Endothelial cell of umbilical vein (primary cell): Measurements from ENCODE around the gene QRFP. TPM values are rescaled to one million over a fixed set of nuclear protein-coding genes. Genes with fewer than 3 reads are reported as not detected.

Source experiments
- BruUV-seq: library from RNA; stranded (reverse); fragments of 400-500 nt; replicated peaks from 2 replicates; lab custom pipeline; 2021; lab: Mats Ljungman, UMichigan
- CTCF ChIA-PET: fragments of 300-600, 350-600 bp; sonication (Branson Sonifier 250); formaldehyde crosslinking; loops from one replicate; lab custom pipeline; 2021; ENCODE audit warnings: antibody characterized with exemption, inconsistent platforms; lab: Charles Lee
- POLR2A ChIA-PET: fragments of 300-600, 350-600 bp; sonication (Branson Sonifier 250); formaldehyde crosslinking; loops from one replicate; lab custom pipeline; 2021; ENCODE audit warnings: antibody characterized with exemption, inconsistent platforms; lab: Charles Lee
- DNase-seq: peaks from one replicate; pipeline ENCODE4 v3.0.0-alpha.2; 2011; ENCODE audit warnings: low read depth, low spot score
- FAIRE-seq: peaks from 2 replicates; lab custom pipeline; 2011; peaks lifted over from hg19 to GRCh38; lab: Jason Lieb, UNC
- H2AFZ ChIP-seq: 2 replicates; pipeline ENCODE4 v1.6.0; 2012; ENCODE audit warnings: low read depth, low read length, control low read depth, inconsistent platforms
- H3K27ac ChIP-seq: 2 replicates; pipeline ENCODE4 v1.5.1; 2011; ENCODE audit warnings: low read depth, mild to moderate bottlenecking, control low read depth, low read length, moderate library complexity; ENCODE audit not compliant: insufficient read depth
- H3K27me3 ChIP-seq, 2 experiments: 2 replicates each; pipeline versions ENCODE4 v1.6.0 to v1.6.1; 2011; ENCODE audit warnings: low read length in 2 of 2, mixed read lengths in 1 of 2; ENCODE audit not compliant: control insufficient read depth in 2 of 2, insufficient read depth in 2 of 2
- H3K36me3 ChIP-seq, 2 experiments: 2 replicates in 1 of 2; 3 replicates in 1 of 2; pipeline ENCODE4 v1.5.1; 2011; ENCODE audit warnings: low read length in 2 of 2, mild to moderate bottlenecking in 1 of 2, moderate library complexity in 1 of 2; ENCODE audit not compliant: control insufficient read depth in 2 of 2, insufficient read depth in 2 of 2; ENCODE audit errors: extremely low read depth in 1 of 2
- H3K4me1 ChIP-seq: 3 replicates; pipeline ENCODE4 v1.5.1; 2011; ENCODE audit warnings: mild to moderate bottlenecking, low read length; ENCODE audit not compliant: control insufficient read depth, insufficient read depth; ENCODE audit errors: extremely low read depth
- H3K4me2 ChIP-seq: 2 replicates; pipeline ENCODE4 v1.6.1; 2011; ENCODE audit warnings: low read length, control low read depth, mixed read lengths; ENCODE audit not compliant: insufficient read depth
- H3K4me3 ChIP-seq, 3 experiments: fragments of 200-600 bp in 1 of 3; sonication (generic), shearing (Covaris generic) in 1 of 3; replicated peaks in 1 of 3; 2 replicates each; pipeline ENCODE4 v1.5.1; 2011 to 2016; ENCODE audit warnings: control low read depth in 3 of 3, low read length in 3 of 3, mild to moderate bottlenecking in 2 of 3, inconsistent platforms in 1 of 3, low read depth in 1 of 3, moderate library complexity in 1 of 3; ENCODE audit not compliant: insufficient read depth in 1 of 3
- H3K79me2 ChIP-seq: 2 replicates; pipeline ENCODE4 v1.6.0; 2012; ENCODE audit warnings: low read length, inconsistent platforms; ENCODE audit not compliant: control insufficient read depth, insufficient read depth
- H3K9ac ChIP-seq: replicated peaks from 2 replicates; pipeline ENCODE3; 2011; ENCODE audit warnings: low read length, control low read depth; ENCODE audit not compliant: insufficient read depth; ENCODE audit errors: extremely low read depth
- H3K9me1 ChIP-seq: replicated peaks from 3 replicates; pipeline ENCODE4 v1.6.0; 2011; ENCODE audit warnings: mild to moderate bottlenecking, low read length; ENCODE audit not compliant: control insufficient read depth, insufficient read depth; ENCODE audit errors: extremely low read depth
- H3K9me3 ChIP-seq: replicated peaks from 2 replicates; pipeline ENCODE4 v1.5.1; 2012; ENCODE audit warnings: low read length, inconsistent platforms; ENCODE audit not compliant: control insufficient read depth, insufficient read depth
- H4K20me1 ChIP-seq: replicated peaks from 2 replicates; pipeline ENCODE3; 2011; ENCODE audit warnings: mild to moderate bottlenecking, low read length; ENCODE audit not compliant: control insufficient read depth, insufficient read depth; ENCODE audit errors: extremely low read depth
- EZH2 ChIP-seq: IDR thresholded peaks from 2 replicates; pipeline ENCODE4 v1.6.1; 2012; ENCODE audit warnings: borderline replicate concordance, low read depth, mild to moderate bottlenecking, moderate library complexity, low read length, inconsistent platforms; ENCODE audit not compliant: severe bottlenecking
- FOS ChIP-seq: IDR thresholded peaks from 2 replicates; pipeline ENCODE4 v1.6.1; 2011; ENCODE audit warnings: mild to moderate bottlenecking, low read length, moderate library complexity, borderline replicate concordance; ENCODE audit not compliant: insufficient read depth
- GATA2 ChIP-seq: IDR thresholded peaks from 2 replicates; pipeline ENCODE4 v1.7.0; 2011; ENCODE audit warnings: low read depth, mild to moderate bottlenecking, moderate library complexity, mixed read lengths, low read length; ENCODE audit not compliant: insufficient read length, insufficient read depth
- JUN ChIP-seq: IDR thresholded peaks from 2 replicates; pipeline ENCODE4 v1.6.1; 2011; ENCODE audit warnings: borderline replicate concordance, low read depth; ENCODE audit not compliant: insufficient read length, insufficient read depth
- MYC ChIP-seq: IDR thresholded peaks from one replicate; pipeline ENCODE4 v1.6.1; 2011; ENCODE audit warnings: mild to moderate bottlenecking, low read depth, low read length
- POLR2A ChIP-seq: IDR thresholded peaks from 2 replicates; pipeline ENCODE4 v1.6.1; 2012; ENCODE audit warnings: low read depth, mild to moderate bottlenecking, control low read depth, low read length
- POLR2AphosphoS5 ChIP-seq: IDR thresholded peaks from 2 replicates; pipeline ENCODE4 v1.6.1; 2012; ENCODE audit warnings: low read depth, mild to moderate bottlenecking, control low read depth, low read length, moderate library complexity; ENCODE audit not compliant: insufficient read depth
- dilution Hi-C: fragments of 300-500 bp; cut with MboI; formaldehyde crosslinking; loops from one replicate; pipeline ENCODE4 v1.15.0; 2019; ENCODE audit warnings: low sequenced_read_pairs; ENCODE audit not compliant: extremely low pct_ligation_motif_present
- intact Hi-C: fragments of 100-400 bp; cut with micrococcal nuclease; formaldehyde crosslinking; loops from one replicate; pipeline ENCODE4 v1.10.0; 2022
- polyA plus RNA-seq, 4 experiments: library from polyadenylated mRNA; depleted of rRNA in 3 of 4; stranded (reverse) in 3 of 4; unstranded in 1 of 4; fragments of >200 nt; gene quantifications; 2 replicates each; pipeline versions ENCODE4 v1.2.1 to v1.2.3, GENCODE V29; 2011 to 2012; ENCODE audit warnings: missing spikeins in 1 of 4
- total RNA-seq: library from RNA; stranded (reverse); gene quantifications from 2 replicates; pipeline ENCODE4 v1.2.3, GENCODE V29; 2021
- TF ChIP-seq, protein P1 (sequence below), 2 donors: IDR thresholded peaks; 1 replicate in 1 of 2; 2 replicates in 1 of 2; pipeline ENCODE4 v1.5.1; 2011; ENCODE audit warnings: low read length in 2 of 2, mild to moderate bottlenecking in 2 of 2, moderate library complexity in 2 of 2, control low read depth in 1 of 2, inconsistent platforms in 1 of 2, low read depth in 1 of 2; ENCODE audit not compliant: insufficient read depth in 1 of 2; ENCODE audit errors: extremely low read depth in 1 of 2
- TF ChIP-seq, protein P2 (sequence below): IDR thresholded peaks from 2 replicates; pipeline ENCODE4 v1.6.1; 2011; ENCODE audit not compliant: insufficient read depth, insufficient read length

QRFP gene
- total and polyA plus RNA-seq, 2 donors (not counting 3 experiments of a cell fraction or from before 2014, with no cell fraction given): not detected

DNA sequence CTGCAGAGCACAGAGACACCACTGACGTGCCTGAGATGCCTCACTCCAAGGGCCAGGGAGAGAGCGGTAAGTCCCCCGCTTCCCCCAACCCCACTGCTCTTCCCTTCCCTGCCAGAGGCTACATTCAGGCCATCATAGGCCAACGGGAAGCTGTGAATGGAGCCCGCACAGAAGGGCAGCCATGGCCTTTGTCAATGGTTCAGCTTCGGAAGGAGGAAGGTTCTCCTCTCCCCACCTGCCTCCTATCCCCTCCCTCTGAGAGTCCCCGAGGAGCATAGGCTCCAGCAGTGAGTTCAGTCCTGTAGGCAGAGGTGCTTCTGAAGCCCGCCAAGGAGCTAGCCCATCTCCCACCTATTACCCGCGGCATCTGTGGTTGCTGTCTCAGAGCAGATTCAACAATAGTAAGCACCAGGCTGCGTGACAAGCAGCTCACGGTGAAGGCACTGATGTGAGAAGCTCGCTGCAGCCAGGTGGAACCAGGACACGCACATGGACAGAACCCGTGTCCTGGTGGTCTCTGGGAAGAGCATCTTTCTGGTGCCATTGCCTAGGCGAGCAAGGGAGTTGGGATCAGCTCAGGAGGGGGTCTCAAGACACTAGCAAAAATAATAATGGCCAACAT lies 15.9 kb downstream of the QRFP start:
- no peaks in the 10 kb centered on the region for H3K4me1 ChIP-seq
- POLR2A ChIA-PET: no interaction called here
- CTCF ChIA-PET: interaction anchor here (1.1 to 2.4 kb wide), 4 partner anchors 11 to 166 kb away, joined by 7 to 12 read pairs (median 8); no protein-coding TSS in a partner anchor
- H3K9ac ChIP-seq: no peak overlapping the region
- no peak overlapping the region for H2AFZ ChIP-seq
- no peaks in the 10 kb centered on the region for H4K20me1 ChIP-seq
- intact Hi-C loops: no loop called here
- H3K9me3 ChIP-seq: no peaks in the 10 kb centered on the region
- H3K27me3 ChIP-seq: no peaks in the 10 kb centered on the region
- H3K4me2 ChIP-seq: no peak overlapping the region
- no TSS peak for BruUV-seq
- no peak for TF ChIP-seq GATA2
- TF ChIP-seq, protein P1, sequence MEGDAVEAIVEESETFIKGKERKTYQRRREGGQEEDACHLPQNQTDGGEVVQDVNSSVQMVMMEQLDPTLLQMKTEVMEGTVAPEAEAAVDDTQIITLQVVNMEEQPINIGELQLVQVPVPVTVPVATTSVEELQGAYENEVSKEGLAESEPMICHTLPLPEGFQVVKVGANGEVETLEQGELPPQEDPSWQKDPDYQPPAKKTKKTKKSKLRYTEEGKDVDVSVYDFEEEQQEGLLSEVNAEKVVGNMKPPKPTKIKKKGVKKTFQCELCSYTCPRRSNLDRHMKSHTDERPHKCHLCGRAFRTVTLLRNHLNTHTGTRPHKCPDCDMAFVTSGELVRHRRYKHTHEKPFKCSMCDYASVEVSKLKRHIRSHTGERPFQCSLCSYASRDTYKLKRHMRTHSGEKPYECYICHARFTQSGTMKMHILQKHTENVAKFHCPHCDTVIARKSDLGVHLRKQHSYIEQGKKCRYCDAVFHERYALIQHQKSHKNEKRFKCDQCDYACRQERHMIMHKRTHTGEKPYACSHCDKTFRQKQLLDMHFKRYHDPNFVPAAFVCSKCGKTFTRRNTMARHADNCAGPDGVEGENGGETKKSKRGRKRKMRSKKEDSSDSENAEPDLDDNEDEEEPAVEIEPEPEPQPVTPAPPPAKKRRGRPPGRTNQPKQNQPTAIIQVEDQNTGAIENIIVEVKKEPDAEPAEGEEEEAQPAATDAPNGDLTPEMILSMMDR (IDR thresholded peaks at IDR 0.05; ENCODE audit: extremely low read depth in 1 of 2, insufficient read depth in 1 of 2, low read depth in 1 of 2, low read length in 2 of 2): no peak
- TF ChIP-seq MYC: no peak
- no peak for TF ChIP-seq FOS
- TF ChIP-seq, protein P2, sequence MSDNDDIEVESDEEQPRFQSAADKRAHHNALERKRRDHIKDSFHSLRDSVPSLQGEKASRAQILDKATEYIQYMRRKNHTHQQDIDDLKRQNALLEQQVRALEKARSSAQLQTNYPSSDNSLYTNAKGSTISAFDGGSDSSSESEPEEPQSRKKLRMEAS: no peak
- TF ChIP-seq POLR2AphosphoS5: no peak
- TF ChIP-seq EZH2: no peak
- TF ChIP-seq POLR2A: no peak
- TF ChIP-seq JUN: no peak
- no peak overlapping the region for H3K4me3 ChIP-seq
- no peak for FAIRE-seq
- no peaks in the 10 kb centered on the region for H3K79me2 ChIP-seq
- peaks cover 41 to 60% of the 10 kb centered on the region in 2 experiments for H3K36me3 ChIP-seq
- dilution Hi-C loops: no loop called here
- H3K9me1 ChIP-seq: no peaks in the 10 kb centered on the region
- no peak for DNase-seq
- H3K27ac ChIP-seq: no peak overlapping the region
